CD1c-positive myeloid dendritic cell (primary cell): ENCODE results near the gene UBE2V1.

Experiments used
- DNase-seq: peaks from one replicate; pipeline ENCODE4 v3.0.0-alpha.2; 2016; ENCODE audit errors: extremely low spot score

UBE2V1 gene

GRCh38 chr20:50062006-50062838, 50.7 kb downstream of the UBE2V1 start:
- no peak for DNase-seq

- DNase-seq = no peak
These were observed 51.6 kb downstream of the UBE2V1 start for GRCh38 chr20:50061151-50062005.

GRCh38 chr20:50058662-50059402, 54.1 kb downstream of the UBE2V1 start:
- peak; percentile 48 for DNase-seq

GRCh38 chr20:50057714-50058053, 55.3 kb downstream of the UBE2V1 start:
- no peak for DNase-seq

- no peak for DNase-seq
These were observed 55.8 kb downstream of the UBE2V1 start for GRCh38 chr20:50056951-50057713.

- no peak for DNase-seq
These were observed 56.5 kb downstream of the UBE2V1 start for GRCh38 chr20:50056408-50056926.

GRCh38 chr20:50055524-50056083, 57.3 kb downstream of the UBE2V1 start:
- DNase-seq = no peak

- DNase-seq = no peak
These were observed 58.1 kb downstream of the UBE2V1 start for GRCh38 chr20:50054626-50055511.

GRCh38 chr20:50054231-50054547, 58.8 kb downstream of the UBE2V1 start:
- DNase-seq = no peak

- DNase-seq = no peak
These were observed 59.4 kb downstream of the UBE2V1 start for GRCh38 chr20:50053362-50054230.

GRCh38 chr20:50052550-50053361, 60.2 kb downstream of the UBE2V1 start:
- DNase-seq = no peak

GRCh38 chr20:50050660-50051308, 62.2 kb downstream of the UBE2V1 start:
- DNase-seq = no peak

GRCh38 chr20:50050214-50050613, 62.7 kb downstream of the UBE2V1 start:
- DNase-seq = no peak

GRCh38 chr20:50049442-50050026, 63.4 kb downstream of the UBE2V1 start:
- DNase-seq = peak; percentile 65

- DNase-seq = peak; percentile 56
These were observed 64.4 kb downstream of the UBE2V1 start for GRCh38 chr20:50048420-50049166.

- DNase-seq = no peak
These were observed 68.5 kb downstream of the UBE2V1 start for GRCh38 chr20:50044353-50044960.
